Stimulated activated naive CD8-positive, alpha-beta T cell treated with anti-CD3 and anti-CD28 coated beads, Interleukin-15, Interleukin-2, amounts not matched to agents 100 ng/mL and 50 ng/mL, for 24 hours (primary cell): ENCODE data around the gene HEBP2.
A peak's percentile ranks its signal among the peaks of the same experiment; 100 is the strongest.

ENCODE experiments used
- H3K27ac Mint-ChIP-seq: one replicate; pipeline ENCODE4 v1.8.0; 2021; ENCODE audit warnings: mild to moderate bottlenecking, mixed read lengths
- H3K27me3 Mint-ChIP-seq: one replicate; pipeline ENCODE4 v1.8.0; 2021; ENCODE audit warnings: mixed read lengths
- H3K36me3 Mint-ChIP-seq: one replicate; pipeline ENCODE4 v1.8.0; 2021; ENCODE audit warnings: low read depth, mixed read lengths
- H3K4me1 Mint-ChIP-seq: one replicate; pipeline ENCODE4 v1.8.0; 2021; ENCODE audit warnings: low read depth, mixed read lengths
- H3K4me3 Mint-ChIP-seq: one replicate; pipeline ENCODE4 v1.8.0; 2021; ENCODE audit warnings: mild to moderate bottlenecking, mixed read lengths
- H3K9me3 Mint-ChIP-seq: one replicate; pipeline ENCODE4 v1.8.0; 2021; ENCODE audit warnings: mixed read lengths

Gene HEBP2

GRCh38 chr6:138386897-138387296 is 17.1 kb upstream of the HEBP2 start:
- H3K4me3 Mint-ChIP-seq: no peak overlapping the region
- H3K9me3 Mint-ChIP-seq: no peaks in the 10 kb centered on the region
- H3K36me3 Mint-ChIP-seq: no peaks in the 10 kb centered on the region
- H3K4me1 Mint-ChIP-seq: no peaks in the 10 kb centered on the region
- peaks cover 13% of the 10 kb centered on the region for H3K27me3 Mint-ChIP-seq
- no peak overlapping the region for H3K27ac Mint-ChIP-seq

DNA sequence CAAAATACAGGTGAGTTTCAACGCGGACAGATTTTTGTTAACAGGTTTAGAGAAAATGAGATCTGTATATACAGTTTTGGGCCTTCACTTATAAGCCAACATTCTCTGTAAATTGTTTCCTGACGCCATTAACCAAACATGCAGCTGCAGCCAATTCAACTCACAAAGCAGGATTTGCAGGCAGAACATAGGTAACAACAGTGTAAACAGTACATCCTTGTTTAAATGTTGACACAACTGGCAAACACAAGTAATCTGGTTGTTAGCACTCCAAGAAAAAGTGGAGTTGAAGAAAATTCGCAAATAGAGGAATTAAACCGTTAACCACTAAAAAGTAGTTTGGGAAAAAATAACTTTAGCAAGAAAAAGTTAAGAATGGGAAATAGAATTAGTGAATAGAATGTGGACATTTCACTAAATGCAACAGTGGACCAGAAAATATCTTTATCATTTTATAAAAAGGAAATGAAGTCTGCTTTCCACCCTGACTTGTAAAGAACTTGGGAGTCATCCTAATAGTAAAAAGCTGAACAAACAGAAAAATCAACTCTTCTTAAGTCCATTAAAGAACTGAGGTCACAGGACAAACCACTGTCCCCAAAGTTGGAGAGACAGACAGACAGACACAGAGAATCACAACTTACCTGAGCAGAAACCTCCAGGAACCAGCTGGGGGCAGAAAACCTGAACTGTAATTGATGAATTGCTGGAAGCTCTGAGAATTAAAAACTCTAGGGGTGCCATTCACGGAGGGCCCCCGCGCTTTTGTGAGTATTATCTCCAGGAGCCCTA is 16.2 kb upstream of the HEBP2 start:
- Mint-ChIP-seq H3K9me3 (no peaks in the 10 kb centered on the region), H3K27ac (no peak overlapping the region), H3K36me3 (no peaks in the 10 kb centered on the region), H3K27me3 (peaks cover 13% of the 10 kb centered on the region), H3K4me1 (no peaks in the 10 kb centered on the region), H3K4me3 (no peak overlapping the region)

DNA sequence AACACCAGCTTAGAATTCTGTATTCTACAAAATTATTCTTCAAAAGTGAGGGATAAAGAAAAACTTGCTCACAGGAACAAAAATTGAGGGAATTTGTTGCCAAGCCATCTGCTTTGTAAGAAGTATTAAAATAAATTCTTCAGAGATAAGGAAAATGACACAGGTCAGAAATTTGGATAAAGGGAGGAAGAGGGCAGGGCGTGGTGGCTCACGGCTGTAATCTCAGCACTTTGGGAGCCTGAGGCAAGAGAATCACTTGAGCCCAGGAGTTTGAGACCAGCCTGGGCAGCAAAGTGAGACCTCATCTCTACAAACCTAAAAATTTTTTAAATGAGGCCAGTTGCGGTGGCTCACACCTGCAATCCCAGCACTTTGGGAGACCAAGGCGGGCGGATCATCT is 14.5 kb upstream of the HEBP2 start:
- Mint-ChIP-seq H3K4me3 (no peak overlapping the region), H3K4me1 (no peaks in the 10 kb centered on the region), H3K36me3 (no peaks in the 10 kb centered on the region), H3K27me3 (peaks cover 13% of the 10 kb centered on the region), H3K27ac (no peak overlapping the region), H3K9me3 (no peaks in the 10 kb centered on the region)

- no peaks in the 10 kb centered on the region for H3K9me3 Mint-ChIP-seq
- H3K27ac Mint-ChIP-seq: no peak overlapping the region
- no peaks in the 10 kb centered on the region for H3K4me1 Mint-ChIP-seq
- H3K36me3 Mint-ChIP-seq: no peaks in the 10 kb centered on the region
- no peak overlapping the region for H3K4me3 Mint-ChIP-seq
- peaks cover 1% of the 10 kb centered on the region for H3K27me3 Mint-ChIP-seq
Observed at GRCh38 chr6:138393871-138394783, 9.9 kb upstream of the HEBP2 start.

DNA sequence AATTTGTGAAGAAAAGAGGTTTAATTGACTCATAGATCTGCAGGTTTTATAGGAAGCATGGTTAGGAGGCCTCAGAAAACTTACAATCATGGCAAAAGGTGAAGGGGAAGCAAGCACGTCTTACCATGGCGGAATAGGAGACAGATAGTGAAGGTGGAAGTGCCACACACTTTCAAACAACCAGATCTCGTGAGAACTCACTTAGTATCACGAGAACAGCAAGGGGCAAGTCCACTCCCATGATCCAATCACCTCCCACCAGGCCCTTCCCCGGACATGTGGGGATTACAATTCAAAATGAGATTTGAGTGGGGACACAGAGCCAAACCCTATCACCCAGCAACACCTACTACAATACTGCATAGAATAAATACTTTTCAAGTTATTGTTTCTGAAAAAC is 7.3 kb upstream of the HEBP2 start:
- H3K27me3 Mint-ChIP-seq: no peaks in the 10 kb centered on the region
- H3K4me3 Mint-ChIP-seq: no peak overlapping the region
- no peaks in the 10 kb centered on the region for H3K36me3 Mint-ChIP-seq
- no peak overlapping the region for H3K27ac Mint-ChIP-seq
- H3K4me1 Mint-ChIP-seq: peaks cover 3% of the 10 kb centered on the region
- H3K9me3 Mint-ChIP-seq: no peaks in the 10 kb centered on the region

GRCh38 chr6:138397128-138398122 is 6.6 kb upstream of the HEBP2 start:
- Mint-ChIP-seq H3K4me3 (no peak overlapping the region), H3K36me3 (no peaks in the 10 kb centered on the region), H3K4me1 (peaks cover 3% of the 10 kb centered on the region), H3K27me3 (no peaks in the 10 kb centered on the region), H3K27ac (no peak overlapping the region), H3K9me3 (no peaks in the 10 kb centered on the region)

DNA sequence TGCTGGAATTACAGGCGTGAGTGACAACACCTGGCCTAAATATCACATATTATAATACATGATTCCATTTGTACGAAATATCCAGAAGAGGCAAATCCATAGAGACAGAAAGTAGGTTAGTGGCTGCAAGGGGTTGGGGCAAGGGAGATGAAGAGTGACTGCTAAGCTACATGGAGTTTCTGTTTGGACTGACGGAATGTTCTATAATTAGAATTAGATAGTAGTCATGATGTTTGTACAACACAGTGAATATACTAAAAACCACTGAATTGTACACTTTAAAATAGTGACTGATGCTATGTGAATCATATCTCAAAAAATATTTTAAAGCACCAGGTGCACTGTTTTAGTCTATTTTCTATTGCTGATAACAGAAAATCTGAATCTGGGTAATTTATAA is 3.7 kb upstream of the HEBP2 start:
- H3K36me3 Mint-ChIP-seq: peaks cover 2% of the 10 kb centered on the region
- H3K27ac Mint-ChIP-seq: no peak overlapping the region
- H3K4me1 Mint-ChIP-seq: peaks cover 13% of the 10 kb centered on the region
- H3K27me3 Mint-ChIP-seq: no peaks in the 10 kb centered on the region
- H3K9me3 Mint-ChIP-seq: no peaks in the 10 kb centered on the region
- H3K4me3 Mint-ChIP-seq: no peak overlapping the region

DNA sequence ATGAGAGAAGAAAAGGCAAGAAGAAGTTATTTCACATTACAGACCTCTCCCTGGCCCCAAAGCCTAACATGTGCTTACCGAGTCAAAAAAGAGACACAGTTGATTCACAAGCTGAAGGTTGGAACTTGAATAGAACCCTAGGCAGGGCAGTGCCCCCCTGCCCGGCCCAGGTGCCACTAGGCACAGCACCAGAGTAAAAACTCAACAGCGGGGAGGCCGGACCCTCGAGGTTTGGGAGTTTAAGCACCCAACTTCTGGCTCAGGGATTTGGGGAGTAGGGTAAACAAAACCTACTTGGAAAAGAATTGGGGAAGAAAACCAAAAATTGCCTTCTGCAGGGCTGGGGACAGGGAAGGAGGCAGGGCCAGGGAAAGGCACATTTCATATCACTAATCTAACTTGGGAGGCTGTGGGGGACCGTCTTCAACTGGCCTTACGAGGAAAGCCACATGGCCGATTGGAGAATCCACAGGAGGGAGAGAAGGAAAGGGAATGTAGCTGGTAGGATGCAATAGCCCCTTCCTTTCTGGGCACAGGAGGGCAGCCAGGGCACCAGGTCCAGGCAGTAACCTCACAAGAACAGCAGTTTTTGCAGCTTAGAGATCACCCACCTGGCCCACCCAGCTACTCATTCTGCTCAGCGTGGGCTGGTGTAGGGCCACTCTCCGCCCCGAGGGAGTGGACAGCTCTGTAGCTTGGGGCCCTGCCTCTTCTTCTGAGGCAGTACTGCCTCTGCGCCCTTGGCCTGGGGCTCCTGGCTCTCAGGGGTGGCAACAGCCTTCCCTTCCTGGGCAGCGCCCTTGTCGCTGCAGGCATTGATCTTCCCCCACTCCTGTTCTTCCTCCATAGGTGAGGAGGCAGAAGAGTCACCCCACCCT is 1.8 kb upstream of the HEBP2 start:
- Mint-ChIP-seq H3K4me3 (peak overlapping the region; percentile 7), H3K27me3 (no peaks in the 10 kb centered on the region), H3K36me3 (peaks cover 14% of the 10 kb centered on the region), H3K9me3 (no peaks in the 10 kb centered on the region), H3K4me1 (peaks cover 22% of the 10 kb centered on the region), H3K27ac (no peak overlapping the region)

- H3K27ac Mint-ChIP-seq: peak overlapping the region; percentile 83
Observed at GRCh38 chr6:138402838-138403187, 1.2 kb upstream of the HEBP2 start.

GRCh38 chr6:138403324-138403800 is 661 bp upstream of the HEBP2 start:
- H3K9me3 Mint-ChIP-seq: no peaks in the 10 kb centered on the region
- H3K4me3 Mint-ChIP-seq: peak overlapping the region; percentile 80
- peaks cover 23% of the 10 kb centered on the region for H3K36me3 Mint-ChIP-seq
- peaks cover 22% of the 10 kb centered on the region for H3K4me1 Mint-ChIP-seq
- peak overlapping the region; percentile 83 for H3K27ac Mint-ChIP-seq
- H3K27me3 Mint-ChIP-seq: no peaks in the 10 kb centered on the region

More at GRCh38 chr6:138402838-138403187, 1.2 kb upstream of the HEBP2 start:
- H3K4me3 Mint-ChIP-seq: peak overlapping the region; percentile 80
- H3K36me3 Mint-ChIP-seq: peaks cover 19% of the 10 kb centered on the region
- peaks cover 22% of the 10 kb centered on the region for H3K4me1 Mint-ChIP-seq
- H3K9me3 Mint-ChIP-seq: no peaks in the 10 kb centered on the region
- no peaks in the 10 kb centered on the region for H3K27me3 Mint-ChIP-seq

GRCh38 chr6:138404666-138405337 is 779 bp downstream of the HEBP2 start:
- Mint-ChIP-seq H3K4me3 (peak overlapping the region; percentile 84), H3K36me3 (peaks cover 36% of the 10 kb centered on the region), H3K27ac (peak overlapping the region; percentile 29), H3K27me3 (no peaks in the 10 kb centered on the region), H3K4me1 (peaks cover 26% of the 10 kb centered on the region), H3K9me3 (no peaks in the 10 kb centered on the region)

DNA sequence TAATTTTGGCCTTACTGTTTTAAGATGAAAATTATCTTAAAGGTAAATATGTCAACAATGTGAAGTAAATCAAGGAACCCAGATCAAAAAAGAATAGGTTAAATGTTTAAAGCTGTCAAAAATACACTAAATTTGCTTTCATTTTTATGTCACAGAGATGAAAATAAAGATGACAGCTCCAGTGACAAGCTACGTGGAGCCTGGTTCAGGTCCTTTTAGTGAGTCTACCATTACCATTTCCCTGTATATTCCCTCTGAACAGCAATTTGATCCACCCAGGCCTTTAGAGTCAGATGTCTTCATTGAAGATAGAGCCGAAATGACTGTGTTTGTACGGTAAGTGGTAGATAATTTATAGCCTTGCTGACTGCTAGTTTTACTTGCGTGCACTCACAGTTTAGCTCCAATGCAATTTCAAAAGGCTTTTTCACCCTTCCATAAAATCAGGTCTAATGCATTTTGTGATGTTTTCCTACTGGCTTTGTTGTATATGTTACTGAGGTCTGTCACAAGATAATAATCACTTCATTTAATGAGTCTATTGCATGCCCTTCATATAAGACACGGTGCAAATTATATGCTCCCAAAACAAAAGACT is 1.9 kb downstream of the HEBP2 start:
- Mint-ChIP-seq H3K9me3 (no peaks in the 10 kb centered on the region), H3K4me3 (no peak overlapping the region), H3K36me3 (peaks cover 40% of the 10 kb centered on the region), H3K27ac (no peak overlapping the region), H3K27me3 (no peaks in the 10 kb centered on the region), H3K4me1 (peaks cover 32% of the 10 kb centered on the region)

GRCh38 chr6:138406443-138406842 is 2.4 kb downstream of the HEBP2 start:
- Mint-ChIP-seq H3K4me3 (no peak overlapping the region), H3K27ac (no peak overlapping the region), H3K9me3 (no peaks in the 10 kb centered on the region), H3K4me1 (peaks cover 37% of the 10 kb centered on the region), H3K27me3 (no peaks in the 10 kb centered on the region), H3K36me3 (peaks cover 44% of the 10 kb centered on the region)
